Activated T-helper 17 cell treated with anti-CD3 and anti-CD28 coated beads, Interleukin-2, amount 50 U/mL, for 72 hours (primary cell): ENCODE data around the gene ZBTB44. TPM values are rescaled to one million over a fixed set of nuclear protein-coding genes. Genes with fewer than 3 reads are reported as not detected.

Experiments used
- ATAC-seq: fragments of 150-1000 bp; cut with Tn5 transposase; replicated peaks from 2 replicates; pipeline ENCODE4 v1.10.0; 2021; ENCODE audit warnings: mild to moderate bottlenecking, moderate library complexity
- H3K27ac Mint-ChIP-seq: one replicate; pipeline ENCODE4 v1.8.0; 2022; ENCODE audit warnings: mixed read lengths
- H3K27me3 Mint-ChIP-seq: one replicate; pipeline ENCODE4 v1.8.0; 2022; ENCODE audit warnings: mixed read lengths
- H3K36me3 Mint-ChIP-seq: one replicate; pipeline ENCODE4 v1.8.0; 2022; ENCODE audit warnings: low read depth, mild to moderate bottlenecking, mixed read lengths
- H3K4me1 Mint-ChIP-seq: one replicate; pipeline ENCODE4 v1.8.0; 2022; ENCODE audit warnings: mixed read lengths
- H3K4me3 Mint-ChIP-seq: one replicate; pipeline ENCODE4 v1.8.0; 2022; ENCODE audit warnings: mild to moderate bottlenecking, mixed read lengths
- H3K9me3 Mint-ChIP-seq: one replicate; pipeline ENCODE4 v1.8.0; 2022; ENCODE audit warnings: mixed read lengths
- total RNA-seq, 2 donors: library from RNA; stranded (reverse); gene quantifications; one replicate each; pipeline ENCODE4 v1.2.3, GENCODE V29; 2022

ZBTB44 gene
- total RNA-seq, 2 donors from 2014 or later = 49.6 to 49.7 TPM

GRCh38 chr11:130218501-130219070 lies 96.1 kb downstream of the ZBTB44 start:
- Mint-ChIP-seq H3K27ac (no peak overlapping the region), H3K36me3 (no peaks in the 10 kb centered on the region), H3K4me3 (no peak overlapping the region), H3K4me1 (no peaks in the 10 kb centered on the region), H3K9me3 (no peaks in the 10 kb centered on the region), H3K27me3 (peaks cover 4% of the 10 kb centered on the region)
- no peak for ATAC-seq

DNA sequence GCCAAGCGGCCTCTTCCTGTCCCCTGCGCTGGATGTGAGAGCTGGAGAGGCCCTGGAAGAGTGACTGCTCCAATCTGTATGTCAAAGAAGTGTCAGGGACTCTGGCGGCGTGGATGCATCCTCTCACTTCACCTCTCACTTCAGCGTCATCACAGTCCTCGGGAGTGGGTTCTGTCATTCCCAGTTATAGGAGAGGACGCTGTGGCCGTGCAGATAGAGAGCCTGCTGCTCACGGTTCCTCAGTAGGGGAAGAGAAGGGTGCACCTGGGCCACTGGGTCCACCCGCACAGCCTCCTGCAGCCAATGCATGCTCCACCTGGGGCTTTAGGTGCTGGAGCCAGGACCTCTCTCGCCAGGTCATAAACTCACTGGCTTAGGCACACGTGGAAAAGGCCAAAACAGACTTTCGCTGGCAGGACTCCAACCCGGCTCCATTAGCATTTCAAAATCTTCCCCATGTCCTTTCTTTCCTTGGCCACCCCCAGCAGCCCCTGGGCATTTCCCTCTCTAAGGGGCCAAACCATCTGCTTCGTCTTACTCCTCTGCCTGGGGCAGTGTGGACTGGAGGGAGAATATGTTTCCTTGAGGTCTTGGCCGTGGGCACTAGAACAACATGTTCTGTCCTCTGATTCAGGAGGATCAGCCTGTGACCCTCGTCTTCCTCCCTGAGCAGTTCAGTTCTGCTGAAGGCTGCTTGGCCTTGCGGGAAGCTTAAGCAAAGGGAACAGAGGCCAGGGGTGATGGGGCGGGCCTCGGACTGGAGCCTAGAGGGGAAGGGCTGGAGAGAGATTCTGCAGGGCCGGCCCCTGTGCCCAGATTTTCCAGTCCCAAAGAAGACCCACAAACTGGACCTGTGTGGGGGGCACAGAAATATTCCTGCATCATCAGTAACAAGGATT lies 97.3 kb downstream of the ZBTB44 start:
- no peak overlapping the region for H3K27ac Mint-ChIP-seq
- H3K4me1 Mint-ChIP-seq = no peaks in the 10 kb centered on the region
- H3K4me3 Mint-ChIP-seq = no peak overlapping the region
- ATAC-seq = no peak
- no peaks in the 10 kb centered on the region for H3K36me3 Mint-ChIP-seq
- H3K27me3 Mint-ChIP-seq = peaks cover 4% of the 10 kb centered on the region
- H3K9me3 Mint-ChIP-seq = no peaks in the 10 kb centered on the region

- Mint-ChIP-seq H3K36me3 (no peaks in the 10 kb centered on the region), H3K27ac (no peak overlapping the region), H3K4me1 (no peaks in the 10 kb centered on the region), H3K27me3 (peaks cover 4% of the 10 kb centered on the region), H3K9me3 (no peaks in the 10 kb centered on the region), H3K4me3 (no peak overlapping the region)
- no peak for ATAC-seq
Observed at GRCh38 chr11:130216591-130217132, 98.1 kb downstream of the ZBTB44 start.

DNA sequence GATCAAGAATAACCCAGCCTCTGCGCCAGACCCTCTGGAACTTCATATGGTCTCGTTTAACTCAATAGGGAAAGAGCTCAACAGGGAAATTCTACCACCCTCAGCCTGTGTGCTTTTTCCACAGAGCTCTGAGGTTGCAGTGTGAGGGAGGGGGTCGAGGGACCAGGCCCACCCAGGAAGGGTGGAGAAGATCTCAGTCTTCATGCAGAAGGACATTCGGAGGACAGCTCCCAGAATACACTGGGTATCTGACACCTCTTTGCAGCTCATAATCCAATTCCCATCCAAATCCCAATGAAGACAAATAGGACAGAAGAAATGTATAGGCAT lies 98.5 kb downstream of the ZBTB44 start:
- no peak for ATAC-seq
- Mint-ChIP-seq H3K4me3 (no peak overlapping the region), H3K36me3 (no peaks in the 10 kb centered on the region)

GRCh38 chr11:130215531-130216220 lies 99.0 kb downstream of the ZBTB44 start:
- H3K27me3 Mint-ChIP-seq = peaks cover 4% of the 10 kb centered on the region
- ATAC-seq = no peak
- H3K36me3 Mint-ChIP-seq = no peaks in the 10 kb centered on the region
- no peaks in the 10 kb centered on the region for H3K9me3 Mint-ChIP-seq
- no peaks in the 10 kb centered on the region for H3K4me1 Mint-ChIP-seq
- no peak overlapping the region for H3K27ac Mint-ChIP-seq
- H3K4me3 Mint-ChIP-seq = no peak overlapping the region

More for the DNA sequence above, 98.5 kb downstream of the ZBTB44 start:
- H3K4me1 Mint-ChIP-seq = no peaks in the 10 kb centered on the region
- no peak overlapping the region for H3K27ac Mint-ChIP-seq
- no peaks in the 10 kb centered on the region for H3K9me3 Mint-ChIP-seq
- H3K27me3 Mint-ChIP-seq = peaks cover 4% of the 10 kb centered on the region

GRCh38 chr11:130214861-130215530 lies 99.7 kb downstream of the ZBTB44 start:
- Mint-ChIP-seq H3K9me3 (no peaks in the 10 kb centered on the region), H3K27me3 (peaks cover 4% of the 10 kb centered on the region), H3K27ac (no peak overlapping the region), H3K36me3 (no peaks in the 10 kb centered on the region), H3K4me1 (no peaks in the 10 kb centered on the region), H3K4me3 (no peak overlapping the region)
- no peak for ATAC-seq

DNA sequence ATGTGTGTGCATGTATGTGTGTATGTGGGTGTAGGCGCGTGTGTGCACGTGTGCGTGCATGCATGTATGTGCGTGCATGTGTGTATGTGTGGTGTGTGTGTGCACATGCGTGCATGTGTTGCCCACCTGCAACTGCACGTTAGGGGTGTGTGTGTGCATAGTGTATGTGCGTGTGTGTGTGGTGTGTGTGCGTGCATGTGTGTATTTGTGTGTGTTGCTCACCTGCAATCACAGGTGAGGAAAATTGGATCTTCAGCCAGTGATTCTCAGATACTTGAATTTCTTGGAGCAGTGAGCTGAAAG lies 100.8 kb downstream of the ZBTB44 start:
- no peak for ATAC-seq
- H3K27me3 Mint-ChIP-seq = peaks cover 4% of the 10 kb centered on the region
- no peaks in the 10 kb centered on the region for H3K9me3 Mint-ChIP-seq
- no peak overlapping the region for H3K27ac Mint-ChIP-seq
- no peaks in the 10 kb centered on the region for H3K4me1 Mint-ChIP-seq
- no peak overlapping the region for H3K4me3 Mint-ChIP-seq
- H3K36me3 Mint-ChIP-seq = no peaks in the 10 kb centered on the region

GRCh38 chr11:130213143-130213978 lies 101.4 kb downstream of the ZBTB44 start:
- H3K36me3 Mint-ChIP-seq = no peaks in the 10 kb centered on the region
- H3K4me3 Mint-ChIP-seq = no peak overlapping the region
- no peaks in the 10 kb centered on the region for H3K4me1 Mint-ChIP-seq
- no peak overlapping the region for H3K27ac Mint-ChIP-seq
- peaks cover 4% of the 10 kb centered on the region for H3K27me3 Mint-ChIP-seq
- H3K9me3 Mint-ChIP-seq = no peaks in the 10 kb centered on the region
- peak; percentile 83 for ATAC-seq

DNA sequence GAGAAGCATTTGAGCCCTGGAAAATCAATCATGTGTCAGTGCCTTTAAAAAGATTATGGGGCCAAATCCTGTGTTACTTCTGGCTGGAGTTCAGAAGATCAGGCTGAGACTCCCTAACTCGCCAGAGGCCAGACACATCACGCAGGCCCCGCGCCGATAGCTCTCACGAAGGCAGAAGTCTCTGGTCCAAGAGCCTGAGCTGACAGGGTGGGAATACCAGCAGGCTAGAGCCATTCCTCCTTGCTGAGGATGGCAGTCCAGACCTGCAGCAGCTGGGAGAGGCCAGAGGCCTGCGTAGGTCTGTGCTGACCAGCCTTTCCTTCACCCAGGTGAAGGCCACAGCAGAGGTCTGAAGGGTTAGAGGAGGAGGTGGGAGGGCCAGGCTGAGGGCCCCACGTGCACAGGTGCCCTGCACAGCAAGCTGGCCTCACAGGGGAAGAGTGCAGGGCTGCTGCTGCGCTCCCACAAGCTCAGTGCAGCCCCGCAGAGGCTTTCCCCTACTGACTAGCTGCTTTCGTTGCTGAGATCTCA lies 102.2 kb downstream of the ZBTB44 start:
- Mint-ChIP-seq H3K36me3 (no peaks in the 10 kb centered on the region), H3K9me3 (no peaks in the 10 kb centered on the region), H3K4me1 (no peaks in the 10 kb centered on the region), H3K4me3 (no peak overlapping the region), H3K27ac (no peak overlapping the region), H3K27me3 (peaks cover 4% of the 10 kb centered on the region)
- no peak for ATAC-seq

DNA sequence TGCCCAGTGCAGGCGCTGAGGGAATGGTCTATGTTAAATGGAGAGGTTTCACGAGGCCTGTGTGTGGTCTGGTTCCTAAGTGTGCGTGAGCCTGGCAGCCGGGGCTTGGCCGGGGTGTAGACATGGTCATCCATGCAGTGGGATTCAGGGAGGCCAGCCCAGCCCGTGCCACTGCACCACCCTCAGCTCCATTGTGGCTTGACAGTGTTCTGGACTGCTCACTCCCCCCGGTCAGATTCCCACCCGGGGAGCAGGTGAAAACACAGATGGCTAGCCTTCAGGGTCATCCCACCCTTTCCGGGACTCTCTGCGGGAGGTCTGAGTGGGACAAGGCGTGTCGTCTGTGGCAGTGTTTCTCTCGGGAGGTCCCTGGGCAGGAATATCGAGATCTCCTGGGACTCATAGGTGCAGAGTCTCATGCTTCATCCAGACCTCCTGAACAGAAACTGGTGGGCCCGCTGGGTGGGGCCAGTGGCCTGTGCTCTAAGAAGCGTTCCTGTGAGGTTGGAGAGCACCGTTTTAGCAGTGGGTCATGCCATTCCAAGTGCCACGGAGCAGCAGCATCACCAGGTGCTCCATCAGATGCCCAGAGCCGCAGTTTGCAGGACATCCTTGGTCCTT lies 102.8 kb downstream of the ZBTB44 start:
- Mint-ChIP-seq H3K27ac (no peak overlapping the region), H3K4me3 (no peak overlapping the region), H3K27me3 (peaks cover 4% of the 10 kb centered on the region), H3K9me3 (no peaks in the 10 kb centered on the region), H3K4me1 (no peaks in the 10 kb centered on the region), H3K36me3 (no peaks in the 10 kb centered on the region)
- ATAC-seq = no peak

DNA sequence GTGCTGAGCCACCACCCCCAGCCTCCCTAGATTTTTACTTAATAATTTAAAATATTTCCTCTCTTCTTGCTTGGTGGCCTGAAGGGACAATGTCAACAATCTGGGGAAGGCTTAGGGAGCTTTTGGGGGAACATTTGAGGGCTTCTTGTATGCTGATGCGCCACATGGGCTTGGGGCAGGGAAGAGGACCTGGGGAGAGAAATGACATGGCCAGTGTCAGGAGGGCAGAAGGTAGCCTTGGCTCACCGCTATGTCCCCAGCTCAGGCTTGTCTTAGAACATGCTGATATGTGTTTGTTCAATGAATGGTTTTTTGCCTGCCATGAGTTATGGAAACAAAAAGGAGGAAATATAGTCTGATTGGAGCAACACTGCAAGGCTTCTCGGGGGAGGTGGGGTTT lies 103.6 kb downstream of the ZBTB44 start:
- no peak for ATAC-seq
- H3K27me3 Mint-ChIP-seq = peaks cover 4% of the 10 kb centered on the region
- H3K36me3 Mint-ChIP-seq = no peaks in the 10 kb centered on the region
- no peaks in the 10 kb centered on the region for H3K4me1 Mint-ChIP-seq
- no peaks in the 10 kb centered on the region for H3K9me3 Mint-ChIP-seq
- no peak overlapping the region for H3K4me3 Mint-ChIP-seq
- H3K27ac Mint-ChIP-seq = peak overlapping the region; percentile 30

GRCh38 chr11:130209954-130210854 lies 104.5 kb downstream of the ZBTB44 start:
- Mint-ChIP-seq H3K27me3 (no peaks in the 10 kb centered on the region), H3K4me1 (no peaks in the 10 kb centered on the region), H3K27ac (no peak overlapping the region), H3K9me3 (no peaks in the 10 kb centered on the region), H3K36me3 (no peaks in the 10 kb centered on the region), H3K4me3 (no peak overlapping the region)
- no peak for ATAC-seq
